ENCODE results near the gene ITPR1.

ITPR1 gene

GRCh38 chr3:4501437-4501836 is 8.3 kb downstream of the ITPR1 start:
- Histone ChIP-seq H3K27me3 (ENCODE audit: insufficient read depth, low read length) (no peaks in the 10 kb centered on the region), H3K27ac (ENCODE audit: low read depth, low read length, poor library complexity, severe bottlenecking) (no peak overlapping the region), H3K4me2 (ENCODE audit: low read length) (no peak overlapping the region), H3K79me2 (ENCODE audit: insufficient read depth, low read length) (no peaks in the 10 kb centered on the region), H3K4me3 (ENCODE audit: low read depth, low read length, poor library complexity, severe bottlenecking) (no peak overlapping the region), H2AFZ (ENCODE audit: low read length) (no peak overlapping the region), H3K9me3 (ENCODE audit: low read length) (no peaks in the 10 kb centered on the region), H3K36me3 (ENCODE audit: insufficient read depth, low read length) (no peaks in the 10 kb centered on the region; the same call in 1 of the 2 replicates), H3K9me2 (ENCODE audit: low read depth, low read length) (no peaks in the 10 kb centered on the region), H3K9ac (ENCODE audit: low read length) (no peak overlapping the region), H3F3A (ENCODE audit: insufficient read depth, low read length) (no peaks in the 10 kb centered on the region), H4K20me1 (ENCODE audit: insufficient read depth, low read length) (no peaks in the 10 kb centered on the region; the same call in 1 of the 2 replicates), H3K4me1 (ENCODE audit: insufficient read depth, low read length, severe bottlenecking) (peaks cover 29% of the 10 kb centered on the region)
- TF ChIP-seq CTCF (IDR thresholded peaks at IDR 0.05; ENCODE audit: low read length) (no peak), EZH2 (IDR thresholded peaks at IDR 0.05; ENCODE audit: borderline replicate concordance, low read length) (no peak)

- no peak overlapping the region for H3K4me3 ChIP-seq (ENCODE audit: low read depth, low read length, poor library complexity, severe bottlenecking)
- peaks cover 31% of the 10 kb centered on the region for H3K4me1 ChIP-seq (ENCODE audit: insufficient read depth, low read length, severe bottlenecking)
- no peak overlapping the region for H3K4me2 ChIP-seq (ENCODE audit: low read length)
- no peaks in the 10 kb centered on the region for H3K27me3 ChIP-seq (ENCODE audit: insufficient read depth, low read length)
- no peak overlapping the region for H3K27ac ChIP-seq (ENCODE audit: low read depth, low read length, poor library complexity, severe bottlenecking)
- no peaks in the 10 kb centered on the region; the same call in 1 of the 2 replicates for H3K36me3 ChIP-seq (ENCODE audit: insufficient read depth, low read length)
- H2AFZ ChIP-seq (ENCODE audit: low read length): no peak overlapping the region
- TF ChIP-seq CTCF (IDR thresholded peaks at IDR 0.05; ENCODE audit: low read length) (no peak), EZH2 (IDR thresholded peaks at IDR 0.05; ENCODE audit: borderline replicate concordance, low read length) (no peak)
- no peaks in the 10 kb centered on the region for H3K9me2 ChIP-seq (ENCODE audit: low read depth, low read length)
- H3K9ac ChIP-seq (ENCODE audit: low read length): no peak overlapping the region
- H4K20me1 ChIP-seq (ENCODE audit: insufficient read depth, low read length): no peaks in the 10 kb centered on the region; the same call in 1 of the 2 replicates
- no peaks in the 10 kb centered on the region for H3K79me2 ChIP-seq (ENCODE audit: insufficient read depth, low read length)
- no peaks in the 10 kb centered on the region for H3K9me3 ChIP-seq (ENCODE audit: low read length)
- H3F3A ChIP-seq (ENCODE audit: insufficient read depth, low read length): no peaks in the 10 kb centered on the region
These were observed 8.8 kb downstream of the ITPR1 start for GRCh38 chr3:4501927-4502326.

- Histone ChIP-seq H2AFZ (ENCODE audit: low read length) (no peak overlapping the region), H3K79me2 (ENCODE audit: insufficient read depth, low read length) (no peaks in the 10 kb centered on the region), H3K27ac (ENCODE audit: low read depth, low read length, poor library complexity, severe bottlenecking) (no peak overlapping the region), H3K27me3 (ENCODE audit: insufficient read depth, low read length) (no peaks in the 10 kb centered on the region), H4K20me1 (ENCODE audit: insufficient read depth, low read length) (no peaks in the 10 kb centered on the region; the same call in 1 of the 2 replicates), H3K9ac (ENCODE audit: low read length) (no peak overlapping the region), H3K9me2 (ENCODE audit: low read depth, low read length) (no peaks in the 10 kb centered on the region), H3K36me3 (ENCODE audit: insufficient read depth, low read length) (no peaks in the 10 kb centered on the region; the same call in 1 of the 2 replicates), H3K4me2 (ENCODE audit: low read length) (no peak overlapping the region), H3F3A (ENCODE audit: insufficient read depth, low read length) (no peaks in the 10 kb centered on the region), H3K9me3 (ENCODE audit: low read length) (no peaks in the 10 kb centered on the region), H3K4me3 (ENCODE audit: low read depth, low read length, poor library complexity, severe bottlenecking) (no peak overlapping the region), H3K4me1 (ENCODE audit: insufficient read depth, low read length, severe bottlenecking) (peaks cover 31% of the 10 kb centered on the region)
- TF ChIP-seq CTCF (IDR thresholded peaks at IDR 0.05; ENCODE audit: low read length): no peak
- TF ChIP-seq EZH2 (IDR thresholded peaks at IDR 0.05; ENCODE audit: borderline replicate concordance, low read length): no peak
These were observed 9.9 kb downstream of the ITPR1 start for GRCh38 chr3:4503050-4503449.
